Measurements from ENCODE around the gene FAM20C.

GRCh38 chr7:258476-259190 lies 66.3 kb downstream of the FAM20C start:
- TF ChIP-seq POLR2A (IDR thresholded peaks at IDR 0.05) (no peak), CTCF (IDR thresholded peaks at IDR 0.05) (no peak)
